A673 (cell line): ENCODE results near the gene CWF19L1. TPM values are rescaled to one million over a fixed set of nuclear protein-coding genes. Genes with fewer than 3 reads are reported as not detected.

Source experiments
- BruUV-seq: library from RNA; stranded (reverse); fragments of 400-500 nt; replicated peaks from 2 replicates; lab custom pipeline; 2021; lab: Mats Ljungman, UMichigan
- CTCF ChIA-PET: fragments of 300-600 bp; sonication (Branson Sonifier 250); formaldehyde crosslinking; loops from one replicate; lab custom pipeline; 2022; ENCODE audit warnings: antibody characterized with exemption; lab: Charles Lee
- POLR2A ChIA-PET: fragments of 300-600 bp; sonication (Branson Sonifier 250); formaldehyde crosslinking; loops from one replicate; lab custom pipeline; 2022; ENCODE audit warnings: antibody characterized with exemption; ENCODE audit not compliant: low non-redundant PET; lab: Charles Lee
- DNase-seq: peaks from one replicate; pipeline ENCODE4 v3.0.0-alpha.2; 2015; ENCODE audit warnings: low spot score
- H3K27ac ChIP-seq: fragments of 200-600 bp; sonication (generic); 2 replicates; pipeline ENCODE4 v1.5.1; 2016; ENCODE audit warnings: mixed run types, low read depth, mild to moderate bottlenecking, mixed read lengths, antibody characterized with exemption, low read length; ENCODE audit not compliant: poor library complexity, severe bottlenecking
- H3K27me3 ChIP-seq: fragments of 200-600 bp; sonication (generic); replicated peaks from 2 replicates; pipeline ENCODE4 v1.6.1; 2017; ENCODE audit warnings: mixed run types, low read depth, mild to moderate bottlenecking, mixed read lengths, antibody characterized with exemption, low read length; ENCODE audit not compliant: insufficient read depth, poor library complexity
- H3K36me3 ChIP-seq: fragments of 200-600 bp; sonication (generic); 2 replicates; pipeline ENCODE4 v1.6.1; 2016; ENCODE audit warnings: mixed run types, mild to moderate bottlenecking, mixed read lengths, antibody characterized with exemption, low read length; ENCODE audit not compliant: insufficient read depth, poor library complexity, severe bottlenecking
- H3K4me1 ChIP-seq: fragments of 200-600 bp; sonication (generic); 2 replicates; pipeline ENCODE4 v1.6.1; 2017; ENCODE audit warnings: mixed run types, mild to moderate bottlenecking, mixed read lengths, antibody characterized with exemption, low read length; ENCODE audit not compliant: insufficient read depth, poor library complexity, severe bottlenecking
- H3K4me3 ChIP-seq: fragments of 200-600 bp; sonication (generic); 2 replicates; pipeline ENCODE4 v1.5.1; 2016; ENCODE audit warnings: low read depth, mixed run types, mild to moderate bottlenecking, mixed read lengths, low read length; ENCODE audit not compliant: poor library complexity, severe bottlenecking
- H3K9me3 ChIP-seq: fragments of 200-600 bp; sonication (generic); 2 replicates; pipeline ENCODE4 v1.6.1; 2016; ENCODE audit warnings: mixed run types, low read depth, mild to moderate bottlenecking, mixed read lengths, antibody characterized with exemption, low read length; ENCODE audit not compliant: poor library complexity, severe bottlenecking
- CTCF ChIP-seq: fragments of 300-800, 200-600 bp; sonication (generic); conservative IDR thresholded peaks from 2 replicates; pipeline ENCODE4 v1.5.1; 2017; ENCODE audit warnings: low read depth, mild to moderate bottlenecking, antibody characterized with exemption, low read length, moderate library complexity, mixed read lengths
- EZH2 ChIP-seq: fragments of 200-600 bp; sonication (generic); IDR thresholded peaks from 2 replicates; pipeline ENCODE4 v1.6.1; 2017; ENCODE audit warnings: borderline replicate concordance, low read depth, mild to moderate bottlenecking, mixed read lengths, antibody characterized with exemption, low read length; ENCODE audit not compliant: poor library complexity, severe bottlenecking
- intact Hi-C: fragments of 100-400 bp; cut with micrococcal nuclease; formaldehyde crosslinking; loops from one replicate; pipeline ENCODE4 v1.10.0; 2022; ENCODE audit not compliant: unreplicated experiment
- total RNA-seq: library from RNA; stranded (reverse); gene quantifications from 2 replicates; pipeline ENCODE4 v1.2.3, GENCODE V29; 2021

CWF19L1 gene
- total RNA-seq, 1 experiment from 2014 or later, result 39.8 TPM

- peak; percentile 44 for DNase-seq
- POLR2A ChIA-PET, result no interaction called here
- Histone ChIP-seq H3K4me3 (no peak overlapping the region), H3K4me1 (peaks cover 5% of the 10 kb centered on the region), H3K27ac (no peak overlapping the region), H3K36me3 (peaks cover 42% of the 10 kb centered on the region), H3K9me3 (no peaks in the 10 kb centered on the region), H3K27me3 (no peaks in the 10 kb centered on the region)
- CTCF ChIA-PET, result no interaction called here
- TF ChIP-seq EZH2, result no peak
- no peak for TF ChIP-seq CTCF
- intact Hi-C loops, result no loop called here
- BruUV-seq, result no TSS peak
These were observed 58.1 kb downstream of the CWF19L1 start for GRCh38 chr10:100209303-100209702.

GRCh38 chr10:100208276-100208675 is 59.2 kb downstream of the CWF19L1 start:
- DNase-seq, result no peak
- H3K4me3 ChIP-seq, result no peak overlapping the region
- no peak overlapping the region for H3K27ac ChIP-seq
- ChIA-PET POLR2A (no interaction called here), CTCF (no interaction called here)
- H3K27me3 ChIP-seq, result no peaks in the 10 kb centered on the region
- BruUV-seq, result no TSS peak
- no peaks in the 10 kb centered on the region for H3K9me3 ChIP-seq
- H3K4me1 ChIP-seq, result peaks cover 5% of the 10 kb centered on the region
- peaks cover 45% of the 10 kb centered on the region for H3K36me3 ChIP-seq
- no peak for TF ChIP-seq EZH2
- TF ChIP-seq CTCF, result no peak
- intact Hi-C loops, result no loop called here

- Histone ChIP-seq H3K4me3 (no peak overlapping the region), H3K27ac (no peak overlapping the region), H3K9me3 (no peaks in the 10 kb centered on the region), H3K4me1 (peaks cover 1% of the 10 kb centered on the region), H3K27me3 (no peaks in the 10 kb centered on the region), H3K36me3 (peaks cover 60% of the 10 kb centered on the region)
- intact Hi-C loops, result no loop called here
- no TSS peak for BruUV-seq
- CTCF ChIA-PET, result no interaction called here
- no peak for TF ChIP-seq CTCF
- no peak for TF ChIP-seq EZH2
- no peak for DNase-seq
- POLR2A ChIA-PET, result no interaction called here
These were observed 63.1 kb downstream of the CWF19L1 start for GRCh38 chr10:100204370-100204769.
